SU-DHL-6 (cell line): ENCODE measurements around the gene DUS3L.

ENCODE experiments used
- H2AFZ ChIP-seq: fragments of 200-600 bp; sonication (generic); 2 replicates; pipeline ENCODE4 v1.6.1; 2014; ENCODE audit warnings: low read depth, mild to moderate bottlenecking, moderate library complexity, mixed read lengths, antibody characterized with exemption, low read length; ENCODE audit not compliant: severe bottlenecking
- H3F3A ChIP-seq: fragments of 200-600 bp; shearing (Covaris generic); 2 replicates; pipeline ENCODE4 v1.6.0; 2016; ENCODE audit warnings: antibody characterized with exemption, mild to moderate bottlenecking; ENCODE audit not compliant: insufficient read depth
- H3K27ac ChIP-seq: fragments of 200-600 bp; sonication (generic); 2 replicates; pipeline ENCODE4 v1.5.1; 2016; ENCODE audit warnings: low read depth, mild to moderate bottlenecking, low read length, moderate library complexity, mixed read lengths
- H3K27me3 ChIP-seq: fragments of 200-600 bp; sonication (generic), shearing (Covaris generic); 2 replicates; pipeline ENCODE4 v1.6.0; 2014; ENCODE audit warnings: mild to moderate bottlenecking, low read length
- H3K36me3 ChIP-seq: fragments of 200-600 bp; sonication (generic); 2 replicates; pipeline ENCODE4 v1.6.1; 2014; ENCODE audit warnings: mild to moderate bottlenecking, low read length, mixed read lengths
- H3K4me2 ChIP-seq: fragments of 300-600, 200-600 bp; shearing (Covaris generic), sonication (generic); 2 replicates; pipeline ENCODE4 v1.6.0; 2014; ENCODE audit warnings: low read length, low read depth, mild to moderate bottlenecking; ENCODE audit not compliant: poor library complexity, severe bottlenecking
- H3K4me3 ChIP-seq: fragments of 200-600 bp; sonication (generic); 2 replicates; pipeline ENCODE4 v1.5.1; 2014; ENCODE audit warnings: antibody characterized with exemption, low read length, mild to moderate bottlenecking, mixed read lengths; ENCODE audit not compliant: insufficient read depth, poor library complexity, severe bottlenecking
- H3K79me2 ChIP-seq: fragments of 200-600 bp; sonication (generic); 2 replicates; pipeline ENCODE4 v1.6.1; 2014; ENCODE audit warnings: mild to moderate bottlenecking, low read length, moderate library complexity; ENCODE audit not compliant: insufficient read depth
- H3K9ac ChIP-seq: fragments of 200-600 bp; sonication (generic); 2 replicates; pipeline ENCODE4 v1.7.0; 2014; ENCODE audit warnings: mild to moderate bottlenecking, low read length
- H3K9me2 ChIP-seq: fragments of 200-600 bp; sonication (generic); replicated peaks from 2 replicates; pipeline ENCODE4 v1.6.1; 2014; ENCODE audit warnings: low read length; ENCODE audit not compliant: insufficient read depth
- H3K9me3 ChIP-seq: fragments of 200-600 bp; sonication (generic); 2 replicates; pipeline ENCODE4 v1.6.1; 2014; ENCODE audit warnings: low read length, mixed read lengths; ENCODE audit not compliant: insufficient read depth
- H4K20me1 ChIP-seq: fragments of 200-600 bp; sonication (generic); 2 replicates; pipeline ENCODE4 v1.6.1; 2014; ENCODE audit warnings: low read depth, mild to moderate bottlenecking, antibody characterized with exemption, low read length, moderate library complexity, mixed read lengths
- CTCF ChIP-seq: fragments of 200-600 bp; sonication (generic); IDR thresholded peaks from one replicate; pipeline ENCODE4 v1.5.1; 2017; ENCODE audit warnings: antibody characterized with exemption, mild to moderate bottlenecking, low read length, moderate library complexity; ENCODE audit not compliant: insufficient read depth, poor library complexity, severe bottlenecking
- EZH2phosphoT487 ChIP-seq: fragments of 200-600 bp; sonication (generic), shearing (Covaris generic); conservative IDR thresholded peaks from 2 replicates; pipeline ENCODE4 v1.6.1; 2018; ENCODE audit warnings: mild to moderate bottlenecking, antibody characterized with exemption, low read length, moderate library complexity, mixed read lengths

DUS3L gene

GRCh38 chr19:5795382-5795919 lies 4.5 kb upstream of the DUS3L start:
- H2AFZ ChIP-seq: no peak overlapping the region
- H3K27ac ChIP-seq: no peak overlapping the region
- no peaks in the 10 kb centered on the region for H3F3A ChIP-seq
- TF ChIP-seq CTCF (no peak), EZH2phosphoT487 (no peak)
- H3K79me2 ChIP-seq: no peaks in the 10 kb centered on the region
- no peak overlapping the region for H3K4me2 ChIP-seq
- no peak overlapping the region for H3K4me3 ChIP-seq
- H3K27me3 ChIP-seq: no peaks in the 10 kb centered on the region
- H4K20me1 ChIP-seq: no peaks in the 10 kb centered on the region
- no peaks in the 10 kb centered on the region for H3K9me3 ChIP-seq
- no peak overlapping the region for H3K9ac ChIP-seq
- H3K36me3 ChIP-seq: no peaks in the 10 kb centered on the region
- H3K9me2 ChIP-seq: no peaks in the 10 kb centered on the region

GRCh38 chr19:5793188-5793587 lies 2.2 kb upstream of the DUS3L start:
- Histone ChIP-seq H3K36me3 (no peaks in the 10 kb centered on the region), H3K9me2 (no peaks in the 10 kb centered on the region), H3K79me2 (peaks cover 3% of the 10 kb centered on the region; the same call in 1 of the 2 replicates), H3F3A (no peaks in the 10 kb centered on the region), H3K4me3 (no peak overlapping the region), H3K27ac (no peak overlapping the region), H3K4me2 (no peak overlapping the region), H2AFZ (no peak overlapping the region), H3K9me3 (no peaks in the 10 kb centered on the region), H3K27me3 (no peaks in the 10 kb centered on the region), H4K20me1 (no peaks in the 10 kb centered on the region), H3K9ac (no peak overlapping the region)
- TF ChIP-seq EZH2phosphoT487 (no peak), CTCF (no peak)

- Histone ChIP-seq H3K79me2 (peaks cover 3% of the 10 kb centered on the region; the same call in 1 of the 2 replicates), H2AFZ (no peak overlapping the region)
- no peak for TF ChIP-seq EZH2phosphoT487
- no peak for TF ChIP-seq CTCF
Observed at GRCh38 chr19:5792224-5792623, 1.3 kb upstream of the DUS3L start.

More at GRCh38 chr19:5792224-5792623, 1.3 kb upstream of the DUS3L start:
- no peak overlapping the region for H3K4me3 ChIP-seq
- H3K9me3 ChIP-seq: no peaks in the 10 kb centered on the region
- no peak overlapping the region for H3K27ac ChIP-seq
- H3K27me3 ChIP-seq: no peaks in the 10 kb centered on the region
- H3K36me3 ChIP-seq: no peaks in the 10 kb centered on the region
- no peaks in the 10 kb centered on the region for H3F3A ChIP-seq
- H3K9ac ChIP-seq: no peak overlapping the region
- H3K9me2 ChIP-seq: no peaks in the 10 kb centered on the region
- no peak overlapping the region for H3K4me2 ChIP-seq
- no peaks in the 10 kb centered on the region for H4K20me1 ChIP-seq
